ENCODE data around the gene MANF. TPM values are rescaled to one million over a fixed set of nuclear protein-coding genes. Genes with fewer than 3 reads are reported as not detected.
A peak's percentile ranks its signal among the peaks of the same experiment; 100 is the strongest.

The MANF gene
- total RNA-seq, 1 donor from 2014 or later, result 125 TPM

- Histone ChIP-seq H3K9ac (ENCODE audit: low read length) (no peak overlapping the region), H3K4me1 (ENCODE audit: insufficient read depth, low read length) (peaks cover 23% of the 10 kb centered on the region), H3K27ac (ENCODE audit: low read depth, low read length) (no peak overlapping the region), H3K79me2 (ENCODE audit: insufficient read depth, low read length) (no peaks in the 10 kb centered on the region), H3K4me2 (ENCODE audit: low read length) (no peak overlapping the region), H2AFZ (ENCODE audit: low read depth, low read length) (no peak overlapping the region), H3K36me3 (ENCODE audit: insufficient read depth, low read length) (no peaks in the 10 kb centered on the region), H3K27me3 (ENCODE audit: insufficient read depth, low read length) (no peaks in the 10 kb centered on the region), H3K4me3 (ENCODE audit: insufficient read depth, low read depth, low read length) (no peak overlapping the region), H3K9me3 (ENCODE audit: insufficient read depth, low read depth, low read length) (no peaks in the 10 kb centered on the region), H4K20me1 (ENCODE audit: insufficient read depth, low read length) (no peaks in the 10 kb centered on the region)
- no peak for FAIRE-seq
- no peak for TF ChIP-seq EZH2 (IDR thresholded peaks at IDR 0.05; ENCODE audit: insufficient read depth, low read length)
- TF ChIP-seq CTCF (IDR thresholded peaks at IDR 0.05; ENCODE audit: insufficient read depth, low read depth, low read length), result no peak
- H3K4me3 Mint-ChIP-seq (ENCODE audit: unreplicated experiment), result no peak overlapping the region
- no peak for DNase-seq (ENCODE audit: low read depth)
- H3K4me1 Mint-ChIP-seq (ENCODE audit: low read depth, unreplicated experiment), result peaks cover 31% of the 10 kb centered on the region
- no peaks in the 10 kb centered on the region for H3K9me3 Mint-ChIP-seq (ENCODE audit: unreplicated experiment)
- H3K27ac Mint-ChIP-seq (ENCODE audit: unreplicated experiment), result peak overlapping the region; percentile 58
- H3K36me3 Mint-ChIP-seq (ENCODE audit: low read depth, unreplicated experiment), result peaks cover 4% of the 10 kb centered on the region
- H3K27me3 Mint-ChIP-seq (ENCODE audit: low read depth, unreplicated experiment), result no peaks in the 10 kb centered on the region
These were observed 46.5 kb upstream of the MANF start for GRCh38 chr3:51338632-51339031.

GRCh38 chr3:51340013-51340829 is 44.9 kb upstream of the MANF start:
- no peaks in the 10 kb centered on the region for H3K9me3 ChIP-seq (ENCODE audit: insufficient read depth, low read depth, low read length)
- H3K27me3 ChIP-seq (ENCODE audit: insufficient read depth, low read length), result no peaks in the 10 kb centered on the region
- H4K20me1 ChIP-seq (ENCODE audit: insufficient read depth, low read length), result no peaks in the 10 kb centered on the region
- peak overlapping the region; percentile 11 for H3K4me3 ChIP-seq (ENCODE audit: insufficient read depth, low read depth, low read length)
- H3K9ac ChIP-seq (ENCODE audit: low read length), result peak overlapping the region; percentile 57
- FAIRE-seq (peak; percentile 87), DNase-seq (ENCODE audit: low read depth) (peak; percentile 93)
- peak overlapping the region; percentile 41 for H3K4me3 Mint-ChIP-seq (ENCODE audit: unreplicated experiment)
- no peaks in the 10 kb centered on the region for H3K27me3 Mint-ChIP-seq (ENCODE audit: low read depth, unreplicated experiment)
- TF ChIP-seq EZH2 (IDR thresholded peaks at IDR 0.05; ENCODE audit: insufficient read depth, low read length), result no peak
- no peak for TF ChIP-seq CTCF (IDR thresholded peaks at IDR 0.05; ENCODE audit: insufficient read depth, low read depth, low read length)
- peaks cover 4% of the 10 kb centered on the region for H3K36me3 Mint-ChIP-seq (ENCODE audit: low read depth, unreplicated experiment)
- peak overlapping the region; percentile 98 for H3K27ac Mint-ChIP-seq (ENCODE audit: unreplicated experiment)
- no peaks in the 10 kb centered on the region for H3K36me3 ChIP-seq (ENCODE audit: insufficient read depth, low read length)
- peak overlapping the region; percentile 88 for H3K27ac ChIP-seq (ENCODE audit: low read depth, low read length)
- H2AFZ ChIP-seq (ENCODE audit: low read depth, low read length), result peak overlapping the region; percentile 65
- H3K4me1 ChIP-seq (ENCODE audit: insufficient read depth, low read length), result peaks cover 30% of the 10 kb centered on the region
- peak overlapping the region; percentile 76 for H3K4me2 ChIP-seq (ENCODE audit: low read length)
- H3K79me2 ChIP-seq (ENCODE audit: insufficient read depth, low read length), result no peaks in the 10 kb centered on the region
- peaks cover 26% of the 10 kb centered on the region for H3K4me1 Mint-ChIP-seq (ENCODE audit: low read depth, unreplicated experiment)
- no peaks in the 10 kb centered on the region for H3K9me3 Mint-ChIP-seq (ENCODE audit: unreplicated experiment)

All from astrocyte (in vitro differentiated cells and primary cell).